H9 (cell line): Measurements from ENCODE around the gene PRICKLE3. TPM values are rescaled to one million over a fixed set of nuclear protein-coding genes. Genes with fewer than 3 reads are reported as not detected.

Experiments
- DNase-seq: peaks from one replicate; pipeline ENCODE4 v3.0.0-alpha.2; 2017
- H2AFZ ChIP-seq: one replicate; pipeline ENCODE4 v1.6.1; 2013; ENCODE audit warnings: mild to moderate bottlenecking, low read length, control low read depth, moderate library complexity
- H2AK5ac ChIP-seq: 2 replicates; pipeline ENCODE4 v1.6.1; 2013; ENCODE audit warnings: low read length, control low read depth, mixed read lengths; ENCODE audit not compliant: insufficient read length
- H2BK120ac ChIP-seq: one replicate; pipeline ENCODE4 v1.6.1; 2013; ENCODE audit warnings: low read depth, mild to moderate bottlenecking, low read length, control low read depth, inconsistent platforms; ENCODE audit not compliant: poor library complexity, severe bottlenecking
- H2BK12ac ChIP-seq: 2 replicates; pipeline ENCODE4 v1.6.1; 2013; ENCODE audit warnings: low read length, control low read depth, mixed read lengths, low read depth; ENCODE audit not compliant: insufficient read length
- H2BK15ac ChIP-seq: 2 replicates; pipeline ENCODE4 v1.6.1; 2013; ENCODE audit warnings: low read depth, low read length, control low read depth
- H2BK20ac ChIP-seq: one replicate; pipeline ENCODE4 v1.6.1; 2013; ENCODE audit warnings: low read depth, mild to moderate bottlenecking, low read length, control low read depth, inconsistent platforms; ENCODE audit not compliant: poor library complexity, severe bottlenecking
- H2BK5ac ChIP-seq: 2 replicates; pipeline ENCODE4 v1.6.1; 2013; ENCODE audit warnings: low read length, control low read depth, mixed read lengths; ENCODE audit not compliant: insufficient read length
- H3K14ac ChIP-seq: 2 replicates; pipeline ENCODE4 v1.6.1; 2013; ENCODE audit warnings: low read length, control low read depth; ENCODE audit not compliant: insufficient read depth
- H3K18ac ChIP-seq: 2 replicates; pipeline ENCODE4 v1.6.1; 2013; ENCODE audit warnings: low read depth, mild to moderate bottlenecking, mixed read lengths, low read length, control low read depth; ENCODE audit not compliant: insufficient read length
- H3K23ac ChIP-seq: 2 replicates; pipeline ENCODE4 v1.6.1; 2013; ENCODE audit warnings: low read length, control low read depth, mixed read lengths, low read depth; ENCODE audit not compliant: insufficient read length
- H3K23me2 ChIP-seq: 2 replicates; pipeline ENCODE4 v1.6.1; 2013; ENCODE audit warnings: low read depth, mild to moderate bottlenecking, mixed read lengths, low read length, control low read depth; ENCODE audit not compliant: insufficient read length, poor library complexity, severe bottlenecking
- H3K27ac ChIP-seq: 2 replicates; pipeline ENCODE4 v1.5.1; 2013; ENCODE audit warnings: low read length, control low read depth, mixed read lengths, low read depth; ENCODE audit not compliant: insufficient read length
- H3K27me3 ChIP-seq: 2 replicates; pipeline ENCODE4 v1.6.1; 2013; ENCODE audit warnings: low read length, control low read depth, inconsistent platforms; ENCODE audit not compliant: insufficient read depth
- H3K4ac ChIP-seq: 2 replicates; pipeline ENCODE4 v1.6.1; 2013; ENCODE audit warnings: low read depth, mild to moderate bottlenecking, control low read depth, inconsistent platforms, low read length, moderate library complexity
- H3K4me1 ChIP-seq: 2 replicates; pipeline ENCODE4 v1.6.1; 2013; ENCODE audit warnings: low read length, control low read depth, inconsistent platforms; ENCODE audit not compliant: insufficient read depth
- H3K4me2 ChIP-seq: 2 replicates; pipeline ENCODE4 v1.6.1; 2013; ENCODE audit warnings: low read length, control low read depth, mixed read lengths; ENCODE audit not compliant: insufficient read length, insufficient read depth
- H3K56ac ChIP-seq: 2 replicates; pipeline ENCODE4 v1.6.1; 2013; ENCODE audit warnings: low read depth, mild to moderate bottlenecking, mixed read lengths, low read length, control low read depth; ENCODE audit not compliant: insufficient read length
- H3K79me1 ChIP-seq: 2 replicates; pipeline ENCODE4 v1.6.1; 2013; ENCODE audit warnings: low read depth, mild to moderate bottlenecking, moderate library complexity, low read length, control low read depth, inconsistent platforms; ENCODE audit not compliant: insufficient read depth, poor library complexity, severe bottlenecking
- H3K79me2 ChIP-seq: 2 replicates; pipeline ENCODE4 v1.6.1; 2013; ENCODE audit warnings: low read length, control low read depth, inconsistent platforms; ENCODE audit not compliant: insufficient read depth
- H3K9ac ChIP-seq: 2 replicates; pipeline ENCODE4 v1.6.1; 2013; ENCODE audit warnings: low read length, control low read depth, mixed read lengths; ENCODE audit not compliant: insufficient read length; ENCODE audit errors: extremely low read depth
- H3K9me3 ChIP-seq: one replicate; pipeline ENCODE4 v1.6.1; 2013; ENCODE audit warnings: low read depth, low read length, inconsistent platforms; ENCODE audit not compliant: control insufficient read depth
- H3T11ph ChIP-seq: one replicate; pipeline ENCODE4 v1.6.1; 2013; ENCODE audit warnings: mild to moderate bottlenecking, low read length, control low read depth, inconsistent platforms
- H4K20me1 ChIP-seq: one replicate; pipeline ENCODE4 v1.6.1; 2013; ENCODE audit not compliant: control insufficient read depth, insufficient read length, insufficient read depth
- H4K5ac ChIP-seq: 2 replicates; pipeline ENCODE4 v1.6.1; 2013; ENCODE audit warnings: low read depth, mild to moderate bottlenecking, mixed read lengths, low read length, control low read depth; ENCODE audit not compliant: insufficient read length
- H4K8ac ChIP-seq: replicated peaks from 2 replicates; pipeline ENCODE4 v1.6.1; 2013; ENCODE audit warnings: low read length, control low read depth, mixed read lengths, low read depth; ENCODE audit not compliant: insufficient read length
- H4K91ac ChIP-seq: 2 replicates; pipeline ENCODE4 v1.6.1; 2013; ENCODE audit warnings: low read depth, mild to moderate bottlenecking, moderate library complexity, mixed read lengths, low read length, control low read depth; ENCODE audit not compliant: insufficient read length
- H3K27ac Mint-ChIP-seq, 3 experiments: 2 replicates in 2 of 3; 3 replicates in 1 of 3; pipeline ENCODE4 v1.8.0; 2020 to 2021; ENCODE audit warnings: mixed read lengths in 3 of 3, mild to moderate bottlenecking in 1 of 3, moderate library complexity in 1 of 3
- H3K27me3 Mint-ChIP-seq: 2 replicates; pipeline ENCODE4 v1.8.0; 2021; ENCODE audit warnings: low read depth, mild to moderate bottlenecking, moderate library complexity, mixed read lengths
- H3K36me3 Mint-ChIP-seq, 3 experiments: 2 replicates in 2 of 3; 3 replicates in 1 of 3; pipeline ENCODE4 v1.8.0; 2020 to 2021; ENCODE audit warnings: low read depth in 3 of 3, mixed read lengths in 3 of 3; ENCODE audit not compliant: insufficient read depth in 1 of 3
- H3K4me1 Mint-ChIP-seq, 2 experiments: 2 replicates each; pipeline ENCODE4 v1.8.0; 2020; ENCODE audit warnings: mixed read lengths in 2 of 2
- H3K4me3 Mint-ChIP-seq, 2 experiments: 2 replicates in 1 of 2; 3 replicates in 1 of 2; pipeline ENCODE4 v1.8.0; 2020 to 2021; ENCODE audit warnings: mild to moderate bottlenecking in 2 of 2, mixed read lengths in 2 of 2, moderate library complexity in 1 of 2
- H3K9me3 Mint-ChIP-seq, 2 experiments: 2 replicates in 1 of 2; 3 replicates in 1 of 2; pipeline ENCODE4 v1.8.0; 2020; ENCODE audit warnings: mild to moderate bottlenecking in 2 of 2, mixed read lengths in 2 of 2, moderate library complexity in 1 of 2
- CTCF ChIP-seq: fragments of 200-600 bp; sonication (generic); conservative IDR thresholded peaks from 3 replicates; pipeline ENCODE4 v1.8.0; 2021; ENCODE audit warnings: antibody characterized with exemption, mild to moderate bottlenecking
- WGBS: extraction: QIAGEN DNeasy Blood & Tissue Kit; methylation state at CpG from one replicate; pipeline ENCODE4 v1.1.7; 2013; ENCODE audit warnings: missing lambda C conversion rate, low lambda C conversion rate, mixed read lengths; ENCODE audit not compliant: insufficient read length; ENCODE audit errors: extremely low coverage; 5-methylcytosine and 5-hydroxymethylcytosine counted together
- total RNA-seq: library from RNA; stranded (reverse); gene quantifications from 2 replicates; pipeline ENCODE4 v1.2.1, GENCODE V29; 2021

PRICKLE3 gene
- total RNA-seq, 1 experiment from 2014 or later: 9.7 TPM

- Histone ChIP-seq H3K4me1 (no peaks in the 10 kb centered on the region), H3K4me2 (peak overlapping the region; percentile 87)
- no peak for DNase-seq
Observed at GRCh38 chrX:49166914-49167739, 19.0 kb downstream of the PRICKLE3 start.

More at GRCh38 chrX:49166914-49167739, 19.0 kb downstream of the PRICKLE3 start:
- H3K79me2 ChIP-seq: no peaks in the 10 kb centered on the region
- no peak for TF ChIP-seq CTCF
- H3T11ph ChIP-seq: no peak overlapping the region
- H3K23ac ChIP-seq: no peak overlapping the region
- no peak overlapping the region for H2BK5ac ChIP-seq
- H4K8ac ChIP-seq: no peak overlapping the region
- no peak overlapping the region for H2AK5ac ChIP-seq
- no peaks in the 10 kb centered on the region for H4K20me1 ChIP-seq
- H3K14ac ChIP-seq: no peak overlapping the region
- no peak overlapping the region for H3K27ac Mint-ChIP-seq
- H3K4ac ChIP-seq: no peak overlapping the region
- H3K27me3 Mint-ChIP-seq: peaks cover 44% of the 10 kb centered on the region
- H3K18ac ChIP-seq: no peak overlapping the region
- H3K56ac ChIP-seq: no peak overlapping the region
- H3K9ac ChIP-seq: no peak overlapping the region
- H4K5ac ChIP-seq: no peak overlapping the region
- H2BK15ac ChIP-seq: no peak overlapping the region
- no peaks in the 10 kb centered on the region for H3K79me1 ChIP-seq
- no peak overlapping the region for H2BK12ac ChIP-seq
- peaks cover 9 to 25% of the 10 kb centered on the region in 2 experiments for H3K4me1 Mint-ChIP-seq
- peaks cover 19% of the 10 kb centered on the region for H3K23me2 ChIP-seq
- no peak overlapping the region for H2AFZ ChIP-seq
- H3K27me3 ChIP-seq: no peaks in the 10 kb centered on the region; the same call in 1 of the 2 replicates
- H2BK120ac ChIP-seq: no peak overlapping the region
- H3K4me3 Mint-ChIP-seq: peak overlapping the region; percentile 53 to 73
- peaks cover 0 to 8% (median 4%) of the 10 kb centered on the region in 3 experiments; a peak in 3 of 7 replicates for H3K36me3 Mint-ChIP-seq
- WGBS: no CpG with 5 or more reads among the region's 35 CpGs
- peaks cover 55 to 66% of the 10 kb centered on the region in 2 experiments for H3K9me3 Mint-ChIP-seq
- H2BK20ac ChIP-seq: no peak overlapping the region
- H4K91ac ChIP-seq: no peak overlapping the region
- no peak overlapping the region for H3K27ac ChIP-seq
- H3K9me3 ChIP-seq: peaks cover 12% of the 10 kb centered on the region
